T-helper 2 cell (primary cell): ENCODE results near the gene SLC25A10.

Source experiments
- DNase-seq, 5 experiments: peaks; one replicate each; pipeline versions ENCODE4 v3.0.0 to v3.0.0-alpha.2; 2012 to 2022

SLC25A10 gene

DNA sequence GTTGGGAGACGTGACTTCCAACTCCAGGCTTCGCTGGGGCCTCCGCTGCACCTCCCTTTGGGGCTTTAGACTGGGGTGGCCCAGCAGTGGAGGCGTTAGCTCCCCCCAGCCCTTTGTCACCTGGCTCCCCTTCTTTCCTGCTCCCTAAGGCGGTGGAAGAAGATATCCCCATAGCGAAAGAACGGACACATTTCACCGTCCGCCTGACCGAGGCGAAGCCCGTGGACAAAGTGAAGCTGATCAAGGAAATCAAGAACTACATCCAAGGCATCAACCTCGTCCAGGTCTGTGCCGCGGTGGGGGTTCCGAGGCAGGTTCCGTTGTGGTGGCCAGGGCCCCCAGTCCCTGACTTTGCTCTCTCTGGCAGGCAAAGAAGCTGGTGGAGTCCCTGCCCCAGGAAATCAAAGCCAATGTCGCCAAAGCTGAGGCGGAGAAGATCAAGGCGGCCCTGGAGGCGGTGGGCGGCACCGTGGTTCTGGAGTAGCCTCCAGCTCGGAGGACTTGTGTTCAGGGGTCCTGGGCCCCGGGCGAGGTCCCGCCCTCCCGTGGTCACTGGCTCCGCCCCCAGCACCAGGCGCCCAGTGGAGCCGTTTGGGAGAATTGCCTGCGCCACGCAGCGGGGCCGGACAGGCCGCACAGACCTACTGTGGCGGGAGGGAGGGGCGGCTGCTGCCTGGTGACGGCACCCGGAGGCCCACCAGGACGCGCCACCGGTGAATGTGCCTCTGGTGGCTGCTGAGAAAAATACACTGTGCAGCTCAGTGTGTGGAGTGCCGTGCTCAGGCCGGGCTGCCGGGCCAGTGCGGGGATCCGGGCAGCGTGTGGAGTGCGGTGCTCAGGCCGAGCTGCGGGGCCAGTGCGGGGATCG, 5.1 kb upstream of the SLC25A10 start:
- no peak for DNase-seq

DNA sequence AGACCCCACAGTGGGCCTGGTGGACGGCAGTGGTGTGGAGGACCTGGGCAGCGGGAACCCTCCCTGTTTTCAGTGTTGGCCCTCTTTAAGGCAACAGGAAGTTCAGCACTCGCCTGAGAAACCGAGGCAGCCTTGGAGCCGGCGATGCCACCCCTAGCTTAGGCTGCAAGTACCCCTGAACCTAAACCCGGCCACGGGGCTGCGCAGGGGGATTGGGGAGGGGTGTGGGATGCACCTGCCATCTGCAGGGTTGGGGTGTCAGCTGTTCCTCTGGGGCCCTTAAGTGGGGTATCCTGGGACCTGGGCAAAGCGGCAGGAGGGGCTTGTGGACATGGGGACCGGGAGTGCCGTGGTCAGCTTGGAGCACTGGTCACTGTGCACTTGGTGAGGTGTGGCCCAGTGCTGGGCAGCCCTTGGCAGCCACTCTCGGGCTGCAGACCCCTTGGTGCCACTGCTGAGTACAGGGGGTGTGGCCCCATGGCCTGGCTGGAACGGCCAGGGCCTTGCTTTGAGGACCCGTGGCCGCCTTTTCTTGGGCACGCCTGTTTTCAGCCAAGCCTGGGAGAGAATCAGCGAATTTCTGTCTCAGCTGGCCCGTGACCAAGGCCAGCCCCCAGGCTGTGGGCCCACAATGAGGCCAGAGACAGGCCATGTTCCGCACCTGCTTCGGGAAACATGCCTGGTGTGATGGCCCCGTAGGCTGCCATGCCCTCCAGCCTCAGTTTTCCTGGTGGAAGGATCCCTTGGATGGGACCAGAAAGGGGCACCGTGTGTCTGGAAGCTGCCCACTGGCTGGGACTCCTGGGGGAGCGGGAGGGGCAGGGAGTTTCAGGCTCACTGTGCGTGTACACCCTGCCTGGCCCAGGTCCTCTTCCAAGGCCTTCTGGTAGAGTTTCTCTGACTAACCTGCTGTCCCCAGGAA, 4.1 kb upstream of the SLC25A10 start:
- no peak for DNase-seq

DNA sequence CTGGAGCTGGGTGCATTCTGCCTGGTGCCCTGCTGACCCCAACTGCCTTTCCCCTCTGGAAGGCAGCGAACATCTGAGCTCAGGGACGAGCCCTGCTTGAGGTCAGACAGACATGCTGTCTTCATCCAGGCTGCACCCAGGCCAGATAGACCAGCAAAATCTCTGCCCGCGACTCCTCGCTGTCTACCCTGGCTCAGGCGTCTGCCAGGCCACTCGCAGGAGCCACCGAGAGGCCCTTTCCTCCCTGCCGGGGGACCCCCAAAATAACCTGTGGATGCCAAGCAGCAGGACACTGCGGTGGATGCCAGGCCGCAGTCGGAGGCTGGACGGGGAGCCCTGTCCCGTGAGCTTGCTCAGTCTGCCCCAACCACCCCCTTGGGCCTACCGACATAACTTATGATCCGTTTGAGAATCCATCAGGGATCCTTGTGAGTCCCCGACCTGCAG, 3.3 kb upstream of the SLC25A10 start:
- DNase-seq = no peak

DNA sequence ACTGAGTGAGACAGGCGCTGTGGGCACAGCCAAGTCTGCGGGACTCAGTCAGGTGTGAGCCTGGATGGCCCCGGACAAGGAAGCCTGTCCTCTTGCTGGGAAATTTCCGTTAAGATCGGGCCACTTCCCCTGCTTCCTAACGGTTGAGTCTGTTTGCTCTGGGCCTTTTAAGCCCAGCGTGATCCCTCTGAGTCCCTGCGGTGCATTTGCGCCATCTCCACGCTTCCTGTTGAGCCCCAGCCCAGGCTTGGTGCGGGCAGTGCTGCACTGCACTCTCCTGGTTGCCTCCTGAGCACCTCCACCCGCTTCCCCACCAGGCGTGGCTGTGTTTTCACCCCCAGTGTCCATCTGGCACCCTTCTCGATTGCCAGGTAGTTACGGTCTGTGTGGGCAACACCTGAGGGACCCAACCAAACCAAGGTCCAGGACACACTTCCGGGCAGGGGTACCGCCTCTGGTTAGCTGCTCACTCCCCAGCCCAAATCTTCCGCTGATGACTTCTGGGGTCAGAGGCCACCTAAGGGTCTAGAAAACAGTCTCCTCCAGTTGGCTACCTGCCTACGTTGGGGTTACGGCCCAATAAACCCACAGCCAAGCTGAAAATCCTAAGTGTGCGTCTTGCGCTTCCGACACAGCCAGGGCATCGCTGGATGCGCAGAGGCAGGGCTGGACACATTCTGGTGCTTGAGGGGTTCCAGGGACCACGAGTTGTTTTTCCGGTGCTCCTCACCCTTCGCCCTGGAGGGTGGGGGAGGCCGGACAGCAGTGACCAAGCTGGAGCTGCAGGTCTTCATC, 1.4 kb upstream of the SLC25A10 start:
- no peak for DNase-seq

DNA sequence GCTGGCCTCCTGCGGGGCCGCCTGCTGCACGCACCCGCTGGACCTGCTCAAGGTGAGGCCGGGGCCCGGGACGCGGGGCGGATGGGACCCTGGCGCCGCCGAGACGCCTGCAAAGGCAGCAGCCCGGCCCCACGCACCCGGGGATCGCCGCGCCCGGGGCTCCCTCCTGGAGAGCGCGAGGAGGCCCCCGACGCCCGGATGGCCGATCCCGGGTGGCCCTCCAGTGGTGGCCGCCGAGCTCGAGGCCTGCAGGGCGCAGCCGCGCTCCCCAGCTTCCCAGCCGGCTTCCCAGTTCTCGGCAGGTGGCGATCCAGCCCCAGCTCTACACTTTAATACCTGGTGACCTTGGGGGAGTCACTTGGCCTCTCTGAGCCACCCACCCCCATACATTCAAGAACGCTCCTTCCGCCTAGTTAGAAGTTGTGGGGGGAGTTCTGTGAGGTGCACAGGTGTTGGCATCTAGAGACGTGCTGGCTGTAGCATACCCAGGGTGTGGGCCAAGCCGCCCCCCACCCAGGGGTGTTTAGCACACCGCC, 452 bp downstream of the SLC25A10 start:
- no peak for DNase-seq

DNA sequence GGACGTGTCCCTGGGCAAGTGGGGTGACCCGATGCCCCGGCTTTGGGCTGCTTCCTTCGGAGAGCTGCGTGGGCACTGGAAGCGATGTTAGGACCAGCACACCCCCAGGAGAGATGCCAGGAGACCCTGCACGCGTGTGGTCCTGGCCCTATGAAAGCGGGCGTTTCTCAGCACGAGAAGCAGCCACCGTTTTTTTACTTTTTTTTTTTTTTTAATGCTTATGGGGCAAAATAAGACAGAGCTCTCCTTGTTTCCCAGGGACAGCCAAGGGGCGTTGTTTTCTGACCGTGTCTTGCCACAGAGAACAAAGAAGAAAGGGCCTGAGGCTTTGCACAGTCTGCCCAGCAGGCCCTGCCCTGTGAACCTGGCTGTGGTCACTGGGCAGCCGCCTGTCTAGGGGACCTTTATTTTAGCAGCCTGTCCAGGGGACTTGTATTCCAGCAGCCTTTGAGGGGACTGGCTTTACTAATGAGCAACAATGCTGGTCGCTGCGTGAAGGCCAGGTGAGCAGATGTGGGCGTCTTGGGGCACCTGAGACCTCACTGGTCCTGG, 996 bp downstream of the SLC25A10 start:
- DNase-seq = no peak

DNA sequence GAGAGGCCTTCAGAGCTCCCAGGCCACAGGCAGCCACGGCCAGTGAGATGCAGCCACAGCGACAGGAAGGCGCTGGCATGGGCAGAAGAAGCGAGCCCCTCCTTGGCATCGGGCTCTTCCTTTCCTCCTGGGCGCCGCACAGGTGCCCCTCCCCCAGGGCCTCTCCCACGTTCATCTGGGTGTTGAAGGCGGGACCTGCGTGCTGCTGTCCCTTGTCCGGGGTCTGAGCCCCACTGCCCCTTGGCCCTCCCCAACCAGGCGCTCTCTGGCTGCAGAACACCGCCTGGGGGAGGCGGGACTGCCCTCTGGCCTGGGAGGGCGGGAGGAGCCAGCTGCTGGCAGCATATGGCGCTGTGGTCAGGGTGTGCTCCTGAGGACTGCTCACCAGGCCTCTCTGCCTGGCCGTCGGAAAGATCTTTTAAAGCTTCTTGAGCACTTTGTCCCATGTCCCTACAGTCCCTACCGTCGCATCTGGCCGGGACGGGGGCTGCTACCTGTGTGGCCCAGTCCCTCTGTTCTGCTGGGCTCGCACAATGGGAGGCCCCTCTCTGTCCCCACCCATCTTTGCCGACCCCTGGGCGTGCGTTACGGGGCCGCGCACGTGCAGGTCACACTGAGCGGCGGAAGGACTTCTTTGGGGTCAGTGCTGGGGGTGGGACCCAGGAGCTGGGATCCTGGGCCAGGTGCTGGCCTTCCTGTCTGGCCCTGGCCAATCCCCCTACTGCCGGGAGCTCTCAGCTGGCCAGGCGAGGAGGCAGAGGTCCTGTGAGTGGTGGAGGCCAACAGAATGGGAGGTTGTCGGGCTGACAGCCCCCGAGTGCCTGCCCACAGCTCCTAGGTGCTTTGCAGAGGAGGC, 1.7 kb downstream of the SLC25A10 start:
- no peak for DNase-seq

DNA sequence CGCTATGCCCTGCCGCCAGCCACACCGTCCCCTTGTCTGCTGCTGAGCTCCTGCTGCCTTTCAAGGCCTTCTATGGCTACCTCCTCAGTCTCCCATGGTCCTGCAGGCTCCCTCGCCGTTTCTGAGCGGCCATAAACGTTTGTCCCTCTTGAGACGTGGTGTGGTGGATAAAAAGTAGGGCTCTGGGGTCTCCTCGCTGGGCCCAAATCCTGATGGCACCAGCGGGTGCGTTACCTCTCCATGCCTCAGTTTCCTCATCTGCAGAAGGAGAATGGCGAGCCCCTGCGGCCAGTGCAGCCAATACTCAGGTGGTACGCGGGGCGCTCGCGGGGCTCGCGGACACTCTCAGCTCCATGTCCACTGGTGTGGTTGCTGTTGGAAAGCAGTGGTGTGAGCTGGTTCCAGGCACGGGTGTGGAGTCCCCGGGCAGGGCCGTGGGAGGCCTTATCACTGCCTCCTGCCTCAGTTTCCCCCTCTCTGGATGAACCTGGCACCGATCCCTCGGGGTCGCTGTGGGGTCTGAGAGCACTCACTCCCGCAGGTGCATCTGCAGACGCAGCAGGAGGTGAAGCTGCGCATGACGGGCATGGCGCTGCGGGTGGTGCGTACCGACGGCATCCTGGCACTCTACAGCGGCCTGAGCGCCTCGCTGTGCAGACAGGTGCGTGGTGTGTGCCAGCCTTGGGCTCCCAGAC, 2.5 kb downstream of the SLC25A10 start:
- DNase-seq = no peak

DNA sequence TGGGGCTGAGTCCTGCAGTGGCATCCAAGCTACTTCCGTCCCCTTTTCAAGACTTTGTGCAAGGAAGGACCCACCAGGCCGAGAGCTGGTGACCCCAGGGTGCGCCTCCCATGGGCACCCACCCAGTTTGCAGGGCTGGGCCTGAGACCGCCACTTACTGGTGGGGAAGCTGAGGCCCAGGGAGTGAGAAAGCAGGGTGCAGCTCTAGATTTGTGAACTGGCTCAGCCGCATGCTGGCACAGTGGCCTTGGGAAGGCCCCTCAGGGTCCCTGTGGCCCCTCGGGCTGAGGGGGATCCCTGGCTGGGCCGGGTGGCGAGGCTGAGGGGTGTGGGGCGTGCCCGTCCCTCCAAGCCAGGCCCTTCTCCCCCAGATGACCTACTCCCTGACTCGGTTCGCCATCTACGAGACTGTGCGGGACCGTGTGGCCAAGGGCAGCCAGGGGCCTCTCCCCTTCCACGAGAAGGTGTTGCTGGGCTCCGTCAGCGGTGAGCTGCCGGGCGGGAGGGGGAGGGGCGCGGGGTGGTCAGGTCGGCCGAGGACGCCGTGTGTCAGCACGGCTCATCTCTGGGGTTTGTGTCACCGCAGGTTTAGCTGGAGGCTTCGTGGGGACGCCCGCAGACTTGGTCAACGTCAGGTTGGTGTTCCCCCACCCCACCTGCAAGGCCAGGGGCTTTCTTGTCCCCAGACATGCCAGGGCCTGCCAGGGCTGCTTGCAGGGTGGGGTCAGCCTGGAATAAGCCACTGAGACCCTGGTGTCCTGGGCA, 3.2 kb downstream of the SLC25A10 start:
- DNase-seq = no peak

DNA sequence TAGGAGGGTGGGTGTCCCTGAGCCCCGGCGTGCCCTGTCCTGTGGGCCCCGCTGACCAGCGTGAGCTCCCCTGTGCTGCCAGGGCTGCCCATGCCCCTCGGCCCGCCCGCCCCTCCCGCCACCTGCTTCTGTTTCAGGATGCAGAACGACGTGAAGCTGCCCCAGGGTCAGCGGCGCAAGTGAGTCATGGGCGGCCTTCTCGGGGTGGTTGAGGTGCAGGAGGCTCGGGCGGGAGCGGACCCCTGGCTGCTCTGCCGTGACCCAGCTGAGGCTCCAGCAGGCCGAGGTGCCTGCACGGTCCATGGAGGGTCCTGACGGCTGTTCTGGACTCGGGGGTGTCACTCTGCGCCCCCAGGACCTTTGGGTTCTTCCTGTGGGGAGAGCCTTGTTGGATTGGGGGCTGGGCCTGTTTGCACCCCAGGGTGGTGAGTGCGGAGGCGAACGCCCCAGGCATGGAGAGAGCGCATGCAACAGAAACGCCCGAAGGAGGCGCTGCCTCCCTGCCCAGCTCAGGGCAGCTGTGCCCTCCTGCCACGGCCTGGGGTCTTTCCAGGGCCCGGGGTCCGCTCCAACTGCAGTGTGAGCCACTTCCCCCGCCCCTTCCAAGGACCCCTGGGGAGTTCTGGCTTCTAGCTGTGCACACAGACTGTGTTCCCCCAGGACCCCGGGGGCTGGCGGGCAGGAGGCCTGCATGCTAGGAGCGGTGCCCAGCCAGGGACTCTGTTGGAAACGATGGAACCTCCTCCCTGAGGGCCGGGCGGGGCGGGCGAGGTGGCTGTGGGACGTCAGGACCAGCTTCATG, 4.0 kb downstream of the SLC25A10 start:
- no peak for DNase-seq

DNA sequence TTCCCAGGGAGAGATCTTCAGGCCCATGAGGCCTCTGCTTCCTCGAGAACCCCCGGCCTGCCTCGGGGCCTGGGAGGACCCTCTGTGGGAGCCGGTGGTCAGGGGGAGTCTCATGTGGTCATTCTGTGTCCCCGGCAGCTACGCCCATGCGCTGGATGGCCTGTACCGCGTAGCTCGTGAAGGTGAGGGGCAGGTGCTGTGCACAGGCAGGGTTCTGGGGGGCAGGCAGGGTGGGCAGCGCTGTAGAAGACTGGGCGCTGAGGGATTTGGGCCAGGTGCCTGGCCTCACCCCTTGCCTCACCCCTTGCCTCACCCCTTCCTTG, 4.6 kb downstream of the SLC25A10 start:
- no peak for DNase-seq

DNA sequence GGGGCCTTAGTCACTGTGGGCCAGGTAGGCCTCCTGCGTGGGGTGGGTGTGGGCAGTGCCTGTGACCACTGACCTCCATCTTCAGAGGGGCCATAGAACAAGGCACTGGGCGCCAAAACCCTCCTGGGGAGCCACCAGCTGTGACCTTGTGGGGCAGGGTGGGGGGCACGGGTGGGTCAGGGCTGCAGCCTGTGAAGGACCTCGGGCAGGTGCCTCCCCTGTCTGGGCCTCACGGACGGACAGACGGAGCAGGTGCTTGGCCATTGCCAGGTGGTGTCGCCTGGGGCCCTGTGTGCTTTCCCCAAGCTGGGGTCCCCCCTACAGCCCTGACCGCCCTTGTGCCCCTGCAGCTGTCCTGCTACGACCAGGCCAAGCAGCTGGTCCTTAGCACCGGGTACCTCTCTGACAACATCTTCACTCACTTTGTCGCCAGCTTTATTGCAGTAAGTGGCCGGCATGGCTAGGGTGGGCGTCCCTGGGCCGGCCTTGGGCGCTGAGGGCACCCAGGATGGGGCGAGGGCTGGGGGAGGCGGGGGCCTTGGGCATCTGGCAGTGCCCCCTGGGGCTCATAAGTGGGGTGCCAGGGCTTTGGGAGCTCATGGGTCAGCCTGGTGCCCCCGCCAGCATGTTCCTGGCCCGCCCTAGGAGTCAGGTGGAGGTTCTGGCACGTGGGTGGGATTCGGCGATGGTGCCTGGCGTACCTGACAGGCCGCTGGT, 5.1 kb downstream of the SLC25A10 start:
- no peak for DNase-seq

DNA sequence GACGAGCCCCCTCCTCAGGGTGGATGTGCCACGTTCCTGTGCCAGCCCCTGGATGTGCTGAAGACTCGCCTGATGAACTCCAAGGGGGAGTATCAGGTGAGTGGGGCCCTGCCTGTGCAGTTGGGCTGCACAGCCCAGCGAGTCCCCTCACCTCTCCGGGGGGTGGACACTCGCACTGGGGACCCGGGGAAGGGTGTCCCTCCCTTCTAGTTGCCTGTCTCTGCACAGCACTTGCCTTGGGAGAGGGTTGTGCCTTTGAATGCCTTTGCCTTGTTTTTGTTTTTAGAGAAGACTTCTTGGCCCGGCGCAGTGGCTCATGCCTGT, 5.6 kb downstream of the SLC25A10 start:
- no peak for DNase-seq

DNA sequence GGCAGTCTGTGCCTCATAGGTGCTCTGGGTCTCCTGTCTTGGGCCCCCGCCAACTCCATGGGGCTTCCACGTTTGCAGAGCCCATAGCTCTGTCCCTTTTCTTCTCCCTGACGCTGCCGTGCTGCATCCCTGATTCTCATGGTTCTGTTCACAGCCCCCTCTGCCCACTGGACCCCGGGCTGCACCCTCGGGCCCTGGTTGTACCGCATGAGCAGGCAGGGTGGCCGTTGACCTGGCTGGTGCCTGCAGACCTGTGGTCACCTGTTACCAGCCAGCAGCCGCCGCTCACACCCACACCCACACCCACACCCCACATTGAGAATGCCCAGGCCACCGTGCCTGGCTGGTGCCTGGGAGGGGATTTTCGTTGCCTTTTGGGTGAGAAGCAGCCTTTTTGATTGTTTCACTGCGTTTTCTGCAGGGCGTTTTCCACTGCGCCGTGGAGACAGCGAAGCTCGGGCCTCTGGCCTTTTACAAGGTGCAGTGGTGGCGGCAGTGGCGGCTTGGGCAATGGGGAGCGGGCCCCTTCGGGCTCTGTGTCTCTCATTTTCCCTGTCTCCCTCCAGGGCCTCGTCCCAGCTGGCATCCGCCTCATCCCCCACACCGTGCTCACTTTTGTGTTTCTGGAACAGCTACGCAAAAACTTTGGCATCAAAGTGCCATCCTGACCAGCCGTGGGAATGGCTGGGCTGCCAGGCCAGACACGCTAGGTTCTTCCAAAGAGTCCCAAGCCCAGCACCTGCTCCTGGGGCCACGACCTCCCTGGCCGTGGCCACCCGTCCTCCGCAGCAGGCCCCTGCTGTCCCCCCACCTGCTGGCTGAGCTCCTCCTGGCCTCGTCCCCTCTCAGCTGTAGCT, 7.6 kb downstream of the SLC25A10 start:
- DNase-seq = no peak

DNA sequence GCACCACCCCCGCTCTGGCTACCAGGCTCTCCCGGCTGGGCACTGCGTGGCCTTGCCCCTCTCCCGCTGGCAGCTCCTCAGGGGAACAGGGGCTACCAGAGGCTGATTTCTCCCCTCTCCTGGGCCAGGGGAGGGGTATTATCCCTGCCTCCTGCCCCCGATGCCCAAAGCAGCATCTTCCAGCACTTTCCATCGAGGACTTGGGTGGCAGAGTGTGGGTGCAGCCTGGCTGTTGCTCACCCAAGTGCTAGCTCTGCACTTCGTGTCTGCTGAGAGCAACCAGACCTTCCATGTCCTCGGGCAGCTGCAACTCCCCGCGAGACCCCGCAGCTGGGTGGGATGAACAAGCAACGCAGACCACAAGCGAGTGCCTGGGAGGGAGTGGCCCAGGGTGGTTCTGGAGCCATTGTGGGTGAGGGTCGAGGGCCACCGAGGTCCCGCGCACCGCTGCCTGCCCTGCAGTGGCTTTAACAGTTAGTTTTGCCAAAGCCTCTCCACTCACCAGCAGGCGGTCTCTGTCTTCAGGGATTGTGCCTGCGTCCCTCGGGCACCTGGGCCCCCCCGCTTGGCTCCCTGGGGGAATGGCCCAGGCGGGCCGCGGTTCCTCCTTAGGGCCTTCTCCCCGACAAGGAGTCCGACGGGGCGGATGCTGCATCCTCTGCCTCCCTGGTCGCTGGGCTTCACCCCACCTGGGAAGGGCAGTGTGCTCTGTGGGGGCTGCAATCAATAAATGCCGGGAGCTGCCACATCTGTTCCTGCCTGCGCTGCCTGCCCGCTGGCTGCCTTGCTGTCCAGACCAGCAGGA, 8.4 kb downstream of the SLC25A10 start:
- no peak for DNase-seq
